ACC112 (cell line): ENCODE results near the gene BAIAP3.

Experiments used
- H2AFZ ChIP-seq: fragments of 200-600 bp; sonication (generic); one replicate; pipeline ENCODE4 v1.6.0; 2017; ENCODE audit warnings: antibody characterized with exemption, low read length; ENCODE audit not compliant: unreplicated experiment
- H3K27ac ChIP-seq: fragments of 200-600 bp; sonication (generic); 2 replicates; pipeline ENCODE4 v1.5.1; 2014; ENCODE audit warnings: low read depth, mild to moderate bottlenecking, antibody characterized with exemption, low read length, moderate library complexity
- H3K27me3 ChIP-seq: fragments of 200-600 bp; sonication (generic); 2 replicates; pipeline ENCODE4 v1.6.1; 2014; ENCODE audit warnings: mild to moderate bottlenecking, antibody characterized with exemption, low read length, moderate library complexity, mixed read lengths; ENCODE audit not compliant: insufficient read depth
- H3K36me3 ChIP-seq: fragments of 200-600 bp; sonication (generic); 2 replicates; pipeline ENCODE4 v1.6.1; 2016; ENCODE audit warnings: mild to moderate bottlenecking, antibody characterized with exemption, low read length, moderate library complexity, mixed read lengths; ENCODE audit not compliant: insufficient read depth
- H3K4me1 ChIP-seq: fragments of 200-600 bp; sonication (generic); one replicate; pipeline ENCODE4 v1.6.1; 2016; ENCODE audit warnings: low read length, mixed read lengths; ENCODE audit not compliant: insufficient read depth, unreplicated experiment, control insufficient read depth
- H3K4me3 ChIP-seq: fragments of 200-600 bp; sonication (generic); 2 replicates; pipeline ENCODE4 v1.5.1; 2014; ENCODE audit warnings: mild to moderate bottlenecking, low read depth, low read length
- H3K79me2 ChIP-seq: fragments of 200-600 bp; sonication (generic); one replicate; pipeline ENCODE4 v1.6.0; 2016; ENCODE audit warnings: low read length; ENCODE audit not compliant: control insufficient read depth, unreplicated experiment, insufficient read depth

BAIAP3 gene

GRCh38 chr16:1387331-1387730, 53.9 kb downstream of the BAIAP3 start:
- Histone ChIP-seq H3K4me3 (no peak overlapping the region), H3K79me2 (no peaks in the 10 kb centered on the region), H3K27ac (no peak overlapping the region), H3K4me1 (no peaks in the 10 kb centered on the region), H3K36me3 (no peaks in the 10 kb centered on the region), H3K27me3 (no peaks in the 10 kb centered on the region), H2AFZ (no peak overlapping the region)

DNA sequence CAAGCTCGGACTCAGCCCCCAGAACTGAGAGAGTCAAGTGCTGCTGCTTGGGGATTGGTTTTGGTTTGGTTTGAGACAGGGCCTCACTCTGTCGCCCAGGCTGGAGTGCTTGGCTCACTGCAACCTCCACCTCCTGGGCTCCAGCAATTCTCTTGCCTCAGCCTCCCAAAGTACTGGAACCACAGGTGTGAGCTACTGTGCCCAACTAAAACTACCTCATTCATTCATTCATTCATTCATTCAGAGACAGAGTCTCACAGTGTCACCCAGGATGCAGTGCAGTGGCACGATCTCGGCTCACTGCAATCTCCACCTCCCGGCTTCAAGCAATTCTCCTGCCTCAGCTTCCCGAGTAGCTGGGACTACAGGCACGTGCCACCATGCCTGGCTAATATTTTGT, 56.3 kb downstream of the BAIAP3 start:
- no peaks in the 10 kb centered on the region for H3K27me3 ChIP-seq
- H3K4me1 ChIP-seq: no peaks in the 10 kb centered on the region
- H2AFZ ChIP-seq: no peak overlapping the region
- no peaks in the 10 kb centered on the region for H3K79me2 ChIP-seq
- H3K27ac ChIP-seq: no peak overlapping the region
- H3K36me3 ChIP-seq: no peaks in the 10 kb centered on the region
- no peak overlapping the region for H3K4me3 ChIP-seq

- Histone ChIP-seq H2AFZ (no peak overlapping the region), H3K4me1 (no peaks in the 10 kb centered on the region), H3K36me3 (no peaks in the 10 kb centered on the region), H3K27me3 (no peaks in the 10 kb centered on the region), H3K79me2 (no peaks in the 10 kb centered on the region), H3K27ac (no peak overlapping the region), H3K4me3 (no peak overlapping the region)
These were observed 56.9 kb downstream of the BAIAP3 start for GRCh38 chr16:1390239-1390779.

DNA sequence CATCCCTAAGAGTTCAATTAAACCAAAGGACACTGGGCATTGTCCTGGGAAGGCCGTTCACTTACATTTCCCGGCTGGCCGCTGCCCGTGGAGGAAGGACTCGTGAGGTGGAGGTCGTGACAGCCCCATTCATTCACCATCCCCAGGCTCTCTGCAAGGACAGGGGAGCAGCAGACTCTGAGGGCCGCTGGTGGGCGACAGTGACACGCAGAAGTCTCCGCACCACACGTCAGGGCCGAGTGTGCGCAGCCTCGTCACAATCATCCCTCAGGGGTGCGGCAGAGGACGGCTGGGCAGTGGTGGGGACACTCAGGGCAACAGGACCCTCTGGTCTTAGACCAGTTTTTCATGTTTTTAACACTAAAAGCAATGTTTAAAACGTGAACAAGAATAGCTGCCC, 59.4 kb downstream of the BAIAP3 start:
- no peak overlapping the region for H2AFZ ChIP-seq
- no peak overlapping the region for H3K27ac ChIP-seq
- no peaks in the 10 kb centered on the region for H3K36me3 ChIP-seq
- no peaks in the 10 kb centered on the region for H3K27me3 ChIP-seq
- H3K79me2 ChIP-seq: no peaks in the 10 kb centered on the region
- no peaks in the 10 kb centered on the region for H3K4me1 ChIP-seq
- H3K4me3 ChIP-seq: no peak overlapping the region

- Histone ChIP-seq H3K27me3 (no peaks in the 10 kb centered on the region), H3K79me2 (no peaks in the 10 kb centered on the region), H3K36me3 (no peaks in the 10 kb centered on the region), H3K4me1 (no peaks in the 10 kb centered on the region), H2AFZ (no peak overlapping the region), H3K4me3 (no peak overlapping the region), H3K27ac (no peak overlapping the region)
These were observed 60.2 kb downstream of the BAIAP3 start for GRCh38 chr16:1393613-1394176.

- H2AFZ ChIP-seq: no peak overlapping the region
- H3K27ac ChIP-seq: no peak overlapping the region
- no peaks in the 10 kb centered on the region for H3K27me3 ChIP-seq
- H3K36me3 ChIP-seq: no peaks in the 10 kb centered on the region
- no peaks in the 10 kb centered on the region for H3K4me1 ChIP-seq
- H3K79me2 ChIP-seq: no peaks in the 10 kb centered on the region
- H3K4me3 ChIP-seq: no peak overlapping the region
These were observed 61.0 kb downstream of the BAIAP3 start for GRCh38 chr16:1394367-1394951.

DNA sequence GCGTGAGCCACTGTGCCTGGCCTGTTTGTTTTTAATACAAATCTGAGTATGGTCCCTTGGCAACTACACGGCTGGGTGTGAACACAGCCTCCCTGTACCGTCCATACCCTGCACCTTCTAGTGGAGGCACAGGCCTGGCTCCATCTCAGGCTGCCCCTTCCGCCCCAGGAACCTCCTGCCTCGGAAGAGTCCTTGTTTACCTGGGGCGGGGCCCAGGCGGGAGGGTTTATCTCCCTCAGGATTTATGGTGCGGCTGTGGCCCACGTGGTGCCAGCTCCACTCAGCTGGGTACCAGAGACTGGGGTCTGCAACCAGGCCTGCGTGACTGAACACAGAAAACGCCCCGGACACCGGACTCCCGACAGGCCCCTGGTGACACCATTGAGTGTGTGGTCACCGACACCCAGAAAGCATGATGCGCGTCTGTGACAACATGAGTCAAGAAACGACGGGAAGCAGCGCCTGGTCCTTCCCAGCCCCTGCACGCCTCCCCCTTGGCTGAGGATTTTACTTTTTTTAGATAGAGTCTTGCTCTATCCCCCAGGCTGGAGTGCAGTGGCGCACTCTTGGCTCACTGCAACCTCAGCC, 62.1 kb downstream of the BAIAP3 start:
- Histone ChIP-seq H3K27me3 (no peaks in the 10 kb centered on the region), H3K36me3 (no peaks in the 10 kb centered on the region), H3K79me2 (no peaks in the 10 kb centered on the region), H2AFZ (no peak overlapping the region), H3K27ac (no peak overlapping the region), H3K4me1 (no peaks in the 10 kb centered on the region), H3K4me3 (no peak overlapping the region)

DNA sequence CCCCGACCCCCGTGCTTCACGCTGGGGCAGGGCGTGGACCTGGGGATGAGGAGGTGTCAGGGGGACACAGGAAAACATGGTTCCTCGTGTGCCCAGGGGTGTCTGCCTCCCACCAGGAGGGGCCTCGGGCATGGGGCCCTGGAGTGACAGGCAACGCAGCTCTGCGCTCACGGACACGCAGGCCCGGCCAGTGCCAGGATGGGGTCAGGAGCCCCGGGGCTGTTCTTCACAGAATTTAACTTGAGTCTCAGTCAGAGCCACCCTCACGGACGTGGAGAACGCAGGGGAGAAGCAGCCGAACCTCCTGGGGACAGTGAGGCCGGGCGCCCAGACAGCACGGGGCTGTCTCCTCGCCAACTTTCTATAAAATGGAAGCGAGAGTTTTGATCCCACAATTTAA, 64.3 kb downstream of the BAIAP3 start:
- Histone ChIP-seq H3K4me1 (no peaks in the 10 kb centered on the region), H3K79me2 (no peaks in the 10 kb centered on the region), H3K36me3 (no peaks in the 10 kb centered on the region), H3K27me3 (no peaks in the 10 kb centered on the region), H2AFZ (no peak overlapping the region), H3K4me3 (no peak overlapping the region), H3K27ac (no peak overlapping the region)

DNA sequence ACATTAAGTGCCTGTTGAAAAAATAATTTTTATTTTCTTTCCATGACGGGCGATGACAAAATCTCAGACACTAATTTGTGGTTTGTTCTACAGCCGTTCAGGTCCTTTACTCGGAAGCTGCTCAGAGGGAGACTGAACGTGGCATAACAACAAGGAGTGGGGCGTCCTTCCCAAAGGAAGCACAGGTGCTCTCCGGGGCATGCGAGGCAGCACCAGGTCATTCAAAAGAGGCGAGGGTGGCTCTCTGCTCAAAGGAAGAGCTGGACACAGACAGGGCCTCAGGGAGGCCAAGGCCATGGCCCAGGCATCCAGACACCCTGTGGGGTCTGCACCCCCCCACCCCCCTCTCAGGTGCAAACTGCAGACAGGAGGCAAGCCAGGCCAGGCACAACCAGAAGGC, 64.9 kb downstream of the BAIAP3 start:
- Histone ChIP-seq H3K79me2 (no peaks in the 10 kb centered on the region), H3K27me3 (no peaks in the 10 kb centered on the region), H3K36me3 (no peaks in the 10 kb centered on the region), H3K4me3 (no peak overlapping the region), H2AFZ (no peak overlapping the region), H3K4me1 (no peaks in the 10 kb centered on the region), H3K27ac (no peak overlapping the region)
